Measurements from ENCODE around the gene COMMD10.

DNA sequence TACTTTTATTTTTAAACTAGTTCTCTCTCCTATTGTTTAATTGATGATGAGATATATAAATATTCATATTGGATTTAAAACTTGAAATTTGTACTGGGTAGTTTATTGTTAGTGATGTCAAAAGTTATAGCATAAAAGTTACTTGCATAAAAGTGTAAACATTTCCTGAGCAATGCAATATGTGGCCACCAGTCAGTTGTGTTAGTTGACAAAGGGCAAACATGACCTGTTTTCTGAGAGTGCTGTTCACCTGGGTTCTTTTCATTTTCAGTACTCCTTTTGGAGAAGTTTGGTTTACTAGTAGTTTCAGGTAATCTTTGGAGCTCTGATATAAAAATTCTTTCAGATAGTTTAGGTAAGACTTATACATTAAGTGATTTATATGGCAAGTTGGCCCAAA, 69.4 kb downstream of the COMMD10 start:
- TF ChIP-seq EZH2 (IDR thresholded peaks at IDR 0.05): no peak
- no peak for TF ChIP-seq POLR2AphosphoS5 (IDR thresholded peaks at IDR 0.05; ENCODE audit: borderline replicate concordance, low read depth, low read length)
